Stomach (tissue), 9 donors: Measurements from ENCODE around the gene IL1RAPL2. TPM values are rescaled to one million over a fixed set of nuclear protein-coding genes. Genes with fewer than 3 reads are reported as not detected.

Experiments used
- DNase-seq, 2 donors: peaks; one replicate each; pipeline versions ENCODE4 v3.0.0 to v3.0.0-alpha.2; 2013 to 2019
- H3K27ac ChIP-seq, 5 donors: fragments of 200-600 bp in 4 of 5; sonication (generic) in 4 of 5; one replicate each; pipeline ENCODE4 v1.5.1; 2013 to 2019; ENCODE audit warnings: mild to moderate bottlenecking in 1 of 5, moderate library complexity in 1 of 5
- H3K27me3 ChIP-seq, 3 donors: fragments of 200-600 bp; sonication (generic); one replicate each; pipeline ENCODE4 v1.5.1; 2017 to 2019; ENCODE audit warnings: mixed run types in 1 of 3
- H3K36me3 ChIP-seq, 4 donors: fragments of 200-600 bp; sonication (generic); 1 replicate in 3 of 4; 2 replicates in 1 of 4; pipeline ENCODE4 v1.5.1; 2016 to 2019
- H3K4me1 ChIP-seq, 4 donors: fragments of 200-600 bp; sonication (generic); one replicate each; pipeline ENCODE4 v1.5.1; 2016 to 2019
- H3K4me3 ChIP-seq, 4 donors: fragments of 200-600 bp; sonication (generic) in 3 of 4; one replicate each; pipeline ENCODE4 v1.5.1; 2016 to 2019; ENCODE audit warnings: mild to moderate bottlenecking in 1 of 4
- H3K9me3 ChIP-seq, 4 donors: fragments of 200-600 bp; sonication (generic); one replicate each; pipeline ENCODE4 v1.5.1; 2016 to 2019
- EP300 ChIP-seq: sonication (generic); formaldehyde crosslinking; IDR thresholded peaks from one replicate; pipeline ENCODE4 v1.6.1; 2017; ENCODE audit warnings: antibody characterized with exemption
- POLR2A ChIP-seq, 4 donors: fragments of 450-650 bp; IDR thresholded peaks; one replicate each; pipeline ENCODE4 v1.6.1; 2016; ENCODE audit warnings: antibody characterized with exemption in 4 of 4, control low read depth in 2 of 4, mild to moderate bottlenecking in 1 of 4, moderate library complexity in 1 of 4
- POLR2AphosphoS5 ChIP-seq, 3 donors: sonication (generic); formaldehyde crosslinking; IDR thresholded peaks; one replicate each; pipeline ENCODE4 v1.6.1; 2016; ENCODE audit warnings: antibody characterized with exemption in 3 of 3
- WGBS, 5 donors: extraction: QIAGEN DNeasy Blood & Tissue Kit in 3 of 5; methylation state at CpG; one replicate each; pipeline versions ENCODE4 v1.1.5 to v1.1.7; 2013 to 2018; 5-methylcytosine and 5-hydroxymethylcytosine counted together
- intact Hi-C: fragments of 100-400 bp; cut with DNase I; formaldehyde crosslinking; loops from one replicate; pipeline ENCODE4 v1.15.1; 2023; ENCODE audit warnings: low total_unique reads
- polyA plus RNA-seq, 3 donors: library from polyadenylated mRNA; stranded (reverse); fragments of 200-250 nt; gene quantifications; one replicate each; pipeline ENCODE4 v1.2.3, GENCODE V29; 2013
- total RNA-seq, 5 donors: library from RNA; depleted of rRNA; stranded (reverse); fragments of >200 nt; gene quantifications; one replicate each; pipeline versions ENCODE4 v1.1.0 to v1.2.3, GENCODE V29; 2014 to 2016
- TF ChIP-seq, protein P1 (sequence below), 7 experiments: fragments of 450-650 bp in 4 of 7; fragments of 200-600 bp in 3 of 7; sonication (generic) in 3 of 7; IDR thresholded peaks; one replicate each; pipeline ENCODE4 v1.5.1; 2016 to 2019; ENCODE audit warnings: antibody characterized with exemption in 7 of 7, control low read depth in 2 of 7, mild to moderate bottlenecking in 1 of 7
- donor health status: healthy with polysubstance abuse.
- donor health status: Bipolar disorder and iron deficiency.
- donor health status: healthy.

IL1RAPL2 gene
- total and polyA plus RNA-seq, 8 donors = 1.1 TPM; not detected in 7

DNA sequence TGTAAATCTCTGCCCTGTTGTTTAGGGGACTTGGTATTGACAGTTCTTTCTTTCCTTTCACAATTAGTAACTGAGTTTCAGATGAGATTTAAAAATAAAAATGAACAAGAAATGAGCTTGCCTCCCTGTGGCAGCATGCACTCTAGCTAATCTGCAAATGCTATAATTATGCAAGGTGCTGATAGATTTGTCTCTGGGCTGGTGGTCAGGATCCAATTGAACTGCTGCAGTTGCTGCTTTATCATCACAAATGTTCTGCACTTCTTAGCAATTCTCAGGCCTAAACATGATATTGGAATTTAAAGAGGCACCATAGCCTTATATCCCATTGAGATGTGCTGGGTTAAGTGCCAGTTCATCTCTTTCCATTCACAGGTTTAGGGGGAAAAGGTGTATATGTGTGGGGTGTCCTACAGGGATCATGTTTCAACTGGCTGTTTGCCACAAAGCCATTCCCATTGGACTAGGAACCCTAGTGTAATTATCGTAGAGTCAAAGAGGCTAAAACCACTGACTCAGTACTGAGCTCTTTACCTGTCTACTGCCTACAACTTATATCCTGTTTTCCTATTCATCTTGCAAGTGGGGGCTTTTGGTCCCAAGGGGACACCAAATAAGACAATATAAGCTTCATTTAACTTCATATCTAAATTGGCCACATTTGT lies 914.8 kb downstream of the IL1RAPL2 start:
- Histone ChIP-seq H3K36me3 (no peaks in the 10 kb centered on the region), H3K4me3 (no peak overlapping the region), H3K27me3 (no peaks in the 10 kb centered on the region), H3K4me1 (no peaks in the 10 kb centered on the region), H3K9me3 (peaks cover 0 to 5% (median 0%) of the 10 kb centered on the region in 4 donors), H3K27ac (no peak overlapping the region)
- no peak for DNase-seq
- 73 to 97% (median 85%) methylated on average over 1 of the region's 1 CpG for WGBS, 5 donors
- TF ChIP-seq EP300 = no peak
- TF ChIP-seq, protein P1, sequence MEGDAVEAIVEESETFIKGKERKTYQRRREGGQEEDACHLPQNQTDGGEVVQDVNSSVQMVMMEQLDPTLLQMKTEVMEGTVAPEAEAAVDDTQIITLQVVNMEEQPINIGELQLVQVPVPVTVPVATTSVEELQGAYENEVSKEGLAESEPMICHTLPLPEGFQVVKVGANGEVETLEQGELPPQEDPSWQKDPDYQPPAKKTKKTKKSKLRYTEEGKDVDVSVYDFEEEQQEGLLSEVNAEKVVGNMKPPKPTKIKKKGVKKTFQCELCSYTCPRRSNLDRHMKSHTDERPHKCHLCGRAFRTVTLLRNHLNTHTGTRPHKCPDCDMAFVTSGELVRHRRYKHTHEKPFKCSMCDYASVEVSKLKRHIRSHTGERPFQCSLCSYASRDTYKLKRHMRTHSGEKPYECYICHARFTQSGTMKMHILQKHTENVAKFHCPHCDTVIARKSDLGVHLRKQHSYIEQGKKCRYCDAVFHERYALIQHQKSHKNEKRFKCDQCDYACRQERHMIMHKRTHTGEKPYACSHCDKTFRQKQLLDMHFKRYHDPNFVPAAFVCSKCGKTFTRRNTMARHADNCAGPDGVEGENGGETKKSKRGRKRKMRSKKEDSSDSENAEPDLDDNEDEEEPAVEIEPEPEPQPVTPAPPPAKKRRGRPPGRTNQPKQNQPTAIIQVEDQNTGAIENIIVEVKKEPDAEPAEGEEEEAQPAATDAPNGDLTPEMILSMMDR (IDR thresholded peaks at IDR 0.05) = no peak
- no peak for TF ChIP-seq POLR2AphosphoS5 (IDR thresholded peaks at IDR 0.05)
- no peak for TF ChIP-seq POLR2A (IDR thresholded peaks at IDR 0.05)
- intact Hi-C loops = no loop called here

DNA sequence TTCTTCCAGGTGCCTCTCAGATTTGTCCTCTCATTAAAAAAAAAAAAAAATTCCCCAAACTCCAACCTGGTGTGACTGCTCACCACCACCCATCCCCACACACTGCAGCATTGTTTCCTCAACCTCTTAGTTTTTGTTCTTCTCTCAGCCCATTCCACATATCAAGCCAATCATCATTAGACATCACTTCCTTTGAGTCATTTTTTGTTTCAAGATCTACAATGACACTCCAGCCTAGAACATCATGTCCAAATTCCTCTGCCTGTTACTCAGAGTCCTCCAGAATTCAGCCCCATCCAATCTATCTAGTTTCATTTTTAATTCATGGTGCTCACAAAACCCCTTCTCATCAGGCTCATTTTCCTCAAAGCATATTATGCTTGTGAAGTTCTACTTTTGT lies 917.0 kb downstream of the IL1RAPL2 start:
- H3K36me3 ChIP-seq = no peaks in the 10 kb centered on the region
- H3K9me3 ChIP-seq = peaks cover 0 to 7% (median 0%) of the 10 kb centered on the region in 4 donors
- intact Hi-C loops = no loop called here
- DNase-seq = no peak
- H3K4me1 ChIP-seq = no peaks in the 10 kb centered on the region
- H3K27ac ChIP-seq = no peak overlapping the region
- TF ChIP-seq POLR2AphosphoS5 (IDR thresholded peaks at IDR 0.05) (no peak), POLR2A (IDR thresholded peaks at IDR 0.05) (no peak), EP300 (no peak)
- TF ChIP-seq, protein P1 (IDR thresholded peaks at IDR 0.05) = no peak
- H3K4me3 ChIP-seq = no peak overlapping the region
- H3K27me3 ChIP-seq = no peaks in the 10 kb centered on the region

DNA sequence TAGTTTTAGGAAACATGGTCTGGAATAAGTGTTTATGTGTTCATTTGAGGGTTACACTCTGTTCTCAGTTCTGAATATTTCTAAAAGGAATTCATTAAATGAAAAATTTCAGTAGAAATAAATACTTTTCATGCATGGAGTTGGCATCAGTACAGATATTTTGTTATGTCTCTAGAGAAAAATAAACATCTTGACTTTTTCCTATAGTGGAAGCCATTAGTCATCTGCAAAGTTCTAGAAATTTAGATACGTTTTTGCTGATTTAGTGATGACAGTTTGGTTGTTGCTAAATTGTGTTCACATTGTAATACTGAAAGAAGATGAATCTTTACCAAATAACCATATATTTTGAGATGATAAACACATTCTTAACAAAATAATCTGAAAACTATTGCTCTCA lies 922.7 kb downstream of the IL1RAPL2 start:
- Histone ChIP-seq H3K27ac (no peak overlapping the region), H3K4me1 (no peaks in the 10 kb centered on the region), H3K27me3 (no peaks in the 10 kb centered on the region), H3K9me3 (peaks cover 0 to 7% (median 0%) of the 10 kb centered on the region in 4 donors), H3K4me3 (no peak overlapping the region), H3K36me3 (no peaks in the 10 kb centered on the region)
- intact Hi-C loops = no loop called here
- no peak for DNase-seq
- 21 to 40% (median 37%) methylated on average over 1 of the region's 1 CpG for WGBS, 5 donors
- no peak for TF ChIP-seq EP300
- no peak for TF ChIP-seq POLR2AphosphoS5 (IDR thresholded peaks at IDR 0.05)
- TF ChIP-seq, protein P1 (IDR thresholded peaks at IDR 0.05) = no peak
- TF ChIP-seq POLR2A (IDR thresholded peaks at IDR 0.05) = no peak

DNA sequence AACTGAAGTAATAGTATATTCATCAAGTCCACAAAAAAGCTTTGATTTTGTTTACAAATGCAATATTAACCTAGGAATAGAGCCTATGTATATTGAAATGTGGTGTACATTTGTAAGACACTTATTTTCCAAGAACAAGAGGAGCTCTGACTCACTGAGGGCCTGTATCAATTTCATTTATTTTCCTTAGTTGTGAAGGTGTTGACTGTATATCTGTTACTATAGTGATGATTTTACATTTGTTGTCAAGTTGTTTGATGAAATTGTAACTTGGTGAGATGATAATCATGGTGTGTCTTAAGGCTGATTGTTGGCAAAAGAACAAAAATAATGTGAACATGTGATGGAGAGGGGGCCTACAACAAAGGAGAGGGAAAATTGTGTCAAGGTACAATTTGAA lies 929.4 kb downstream of the IL1RAPL2 start:
- intact Hi-C loops = no loop called here
- TF ChIP-seq POLR2A (IDR thresholded peaks at IDR 0.05) = no peak
- TF ChIP-seq POLR2AphosphoS5 (IDR thresholded peaks at IDR 0.05) = no peak
- TF ChIP-seq, protein P1 (IDR thresholded peaks at IDR 0.05) = no peak
- no peak for TF ChIP-seq EP300
- Histone ChIP-seq H3K27ac (no peak overlapping the region), H3K36me3 (no peaks in the 10 kb centered on the region), H3K27me3 (no peaks in the 10 kb centered on the region), H3K9me3 (peaks cover 0 to 9% (median 4%) of the 10 kb centered on the region in 4 donors), H3K4me1 (no peaks in the 10 kb centered on the region), H3K4me3 (no peak overlapping the region)
- no peak for DNase-seq
